DMS153 treated with DMSO at 0.1 percent for 48 hours (cell line): ENCODE data around the gene KRTAP12-2.
"Not testable (repeated sequence)": the region's sequence is repeated elsewhere in the genome, so short reads cannot be mapped to it uniquely, and the experiment has no call there.

Source experiments
- DNase-seq: peaks from one replicate; lab custom pipeline; 2025; ENCODE audit not compliant: unreplicated experiment; lab: John Stamatoyannopoulos, UW

The KRTAP12-2 gene

DNA sequence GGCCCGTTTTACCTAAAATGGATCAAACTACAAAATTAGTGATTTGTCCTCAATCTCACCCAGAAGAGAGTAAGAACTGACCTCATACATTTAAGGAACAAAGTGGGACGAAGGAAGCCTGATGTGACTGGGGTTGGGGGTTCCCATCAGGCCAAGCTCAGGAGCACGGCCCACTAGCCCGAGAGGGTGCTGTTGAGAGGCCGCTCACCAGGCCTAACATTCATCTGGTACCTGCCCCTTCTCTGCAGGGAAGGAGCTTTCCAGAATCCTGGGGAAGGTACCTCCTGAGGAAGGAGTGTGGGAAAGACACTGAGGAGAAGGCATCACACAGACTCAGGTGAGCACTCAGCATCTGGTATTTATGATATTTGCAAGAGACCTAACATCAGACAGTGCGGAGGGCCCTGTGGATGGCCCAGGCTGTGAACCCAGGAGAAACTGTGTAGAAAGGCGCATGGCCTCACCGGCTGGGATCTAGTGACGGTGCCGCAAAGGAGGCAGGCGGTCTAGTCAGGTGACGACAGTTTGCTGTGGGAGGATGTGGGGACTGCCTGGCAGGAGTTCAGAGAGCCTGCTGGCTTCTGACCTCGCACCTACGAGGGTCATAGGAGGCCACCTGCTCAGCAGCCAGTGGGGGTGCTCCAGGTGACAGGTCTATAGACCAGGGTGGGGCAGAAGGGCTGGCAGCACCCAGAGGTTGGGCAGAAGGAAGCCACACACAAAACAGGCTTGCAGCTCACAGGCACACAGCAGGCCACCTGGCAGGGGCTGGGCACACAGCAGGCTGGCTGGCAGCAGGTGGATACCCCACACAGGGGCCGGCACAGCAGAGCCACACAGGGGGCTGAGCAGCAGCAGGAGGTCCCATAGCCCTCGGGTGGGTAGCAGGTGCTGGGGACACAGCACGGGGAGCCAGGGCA, 12.8 kb downstream of the KRTAP12-2 start:
- DNase-seq = no peak

- no peak for DNase-seq
These were observed 13.6 kb downstream of the KRTAP12-2 start for GRCh38 chr21:44653123-44653522.

DNA sequence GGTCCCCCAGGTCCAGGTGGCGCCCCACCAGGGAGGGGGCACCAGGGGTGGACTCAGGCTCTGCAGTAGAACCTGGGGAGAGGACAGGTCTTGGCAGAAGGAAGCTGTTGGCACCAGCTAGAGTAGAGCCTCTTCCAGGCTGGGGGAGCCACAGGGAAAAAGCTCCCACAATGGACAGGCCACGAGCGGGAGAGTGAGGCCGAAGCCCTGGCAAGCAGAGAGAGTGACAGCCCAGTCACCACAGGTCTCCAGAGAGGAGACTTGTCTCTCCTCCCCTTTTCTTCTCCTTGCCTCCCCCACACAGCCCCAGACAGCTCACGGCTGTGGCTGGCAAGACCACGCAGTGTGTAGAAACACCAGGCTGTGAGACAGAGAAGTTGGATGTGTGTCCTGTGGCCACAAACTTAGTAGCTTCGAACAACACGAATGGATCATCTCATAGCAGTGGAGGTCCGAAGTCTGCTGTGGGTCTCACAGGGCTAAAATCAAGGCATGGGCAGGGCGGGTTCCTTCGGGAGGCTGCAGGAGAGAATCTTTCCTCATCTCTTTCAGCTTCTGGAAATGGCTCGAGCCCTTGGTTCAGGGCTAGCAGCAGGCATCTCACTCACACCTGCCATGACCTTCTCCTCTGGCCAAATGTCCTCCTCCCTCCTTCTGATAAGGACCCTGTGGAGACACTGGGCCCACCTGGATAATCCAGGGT, 15.6 kb downstream of the KRTAP12-2 start:
- DNase-seq = no peak

DNA sequence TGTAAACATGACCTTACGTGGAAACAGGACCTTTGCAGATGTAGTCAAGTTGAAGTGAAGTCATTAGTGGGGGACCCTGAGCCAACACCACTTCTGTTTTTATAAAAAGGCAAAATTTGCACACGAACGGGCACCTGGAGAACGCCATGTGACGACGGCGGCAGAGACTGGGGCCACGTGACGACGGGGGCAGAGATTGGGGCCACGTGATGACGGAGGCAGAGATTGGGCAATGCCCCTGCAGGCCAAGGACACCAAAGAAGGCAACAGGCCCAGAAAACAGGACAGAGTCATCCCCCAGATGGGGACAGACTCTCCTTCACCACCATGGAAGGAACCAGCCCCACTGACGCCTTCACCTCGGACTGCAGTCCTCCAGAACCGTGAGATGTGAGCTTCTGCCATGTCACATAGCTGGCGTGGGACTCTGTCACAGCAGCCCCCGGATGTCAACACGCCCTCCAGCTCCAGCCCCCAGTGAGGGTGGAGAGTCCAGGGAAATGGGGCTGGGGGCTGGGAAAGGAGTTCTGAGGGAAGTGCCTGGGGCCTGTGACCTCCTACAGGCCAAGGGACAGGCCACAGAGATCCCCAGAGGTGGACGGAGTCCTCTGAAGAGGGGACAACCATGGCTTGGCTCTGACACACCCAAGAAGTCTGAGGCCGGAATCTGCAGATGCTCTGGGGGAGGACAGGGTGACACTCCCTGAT, 16.3 kb downstream of the KRTAP12-2 start:
- no peak for DNase-seq

GRCh38 chr21:44649521-44650100, 17.1 kb downstream of the KRTAP12-2 start:
- no peak for DNase-seq

- DNase-seq = no peak
These were observed 18.0 kb downstream of the KRTAP12-2 start for GRCh38 chr21:44648557-44649311.

DNA sequence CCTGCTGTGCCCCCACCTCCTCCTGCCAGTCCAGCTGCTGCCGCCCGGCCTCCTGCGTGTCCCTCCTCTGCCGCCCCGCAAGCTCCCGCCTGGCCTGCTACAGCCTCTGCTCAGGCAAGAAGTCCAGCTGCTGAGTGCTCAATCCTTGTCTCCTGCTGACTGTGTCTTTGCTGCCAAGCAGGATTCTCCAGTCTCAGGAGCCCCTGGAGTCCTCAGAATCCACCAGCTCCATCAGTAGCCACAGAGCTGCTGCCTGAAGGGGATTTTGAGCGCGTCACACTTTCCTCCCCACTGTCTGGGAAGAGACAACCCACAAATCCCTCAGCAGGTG, 19.5 kb downstream of the KRTAP12-2 start:
- DNase-seq = no peak

- DNase-seq = not testable (repeated sequence)
These were observed 20.1 kb downstream of the KRTAP12-2 start, which contains the start of gene KRTAP10-11 for GRCh38 chr21:44646366-44647221. Gene KRTAP10-11, plus strand, starts transcription at chr21:44646414. Its CDS starts 45 bp downstream, at chr21:44646459.

GRCh38 chr21:44644878-44645277, 21.8 kb downstream of the KRTAP12-2 start:
- no peak for DNase-seq

DNA sequence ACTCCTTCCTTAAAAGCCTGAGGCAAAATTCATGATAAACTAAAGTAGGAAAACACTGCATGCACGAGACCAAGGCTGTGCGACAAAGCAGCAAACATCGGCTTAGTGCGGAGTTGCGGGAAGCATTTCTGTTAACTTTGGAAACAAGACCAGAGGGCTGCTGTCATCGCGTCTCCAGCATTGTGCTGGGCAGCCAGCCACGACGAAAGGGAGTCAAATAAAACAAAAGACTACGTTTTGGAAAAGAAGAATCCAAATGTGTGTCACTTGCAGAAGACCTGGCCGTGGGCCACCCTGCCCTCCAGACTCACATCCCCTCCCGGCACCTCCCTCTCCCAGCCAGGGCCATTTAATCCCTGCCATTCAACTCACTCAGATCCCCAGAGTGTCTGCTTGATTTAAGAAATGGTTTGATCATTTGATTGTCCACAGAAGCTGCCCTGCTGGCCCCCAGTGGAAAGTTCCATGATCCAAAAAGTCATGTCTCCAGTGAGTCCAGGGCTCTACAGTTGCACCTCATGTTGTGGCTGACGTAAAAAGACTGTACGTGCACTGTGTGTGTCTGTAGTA, 22.9 kb downstream of the KRTAP12-2 start:
- no peak for DNase-seq

DNA sequence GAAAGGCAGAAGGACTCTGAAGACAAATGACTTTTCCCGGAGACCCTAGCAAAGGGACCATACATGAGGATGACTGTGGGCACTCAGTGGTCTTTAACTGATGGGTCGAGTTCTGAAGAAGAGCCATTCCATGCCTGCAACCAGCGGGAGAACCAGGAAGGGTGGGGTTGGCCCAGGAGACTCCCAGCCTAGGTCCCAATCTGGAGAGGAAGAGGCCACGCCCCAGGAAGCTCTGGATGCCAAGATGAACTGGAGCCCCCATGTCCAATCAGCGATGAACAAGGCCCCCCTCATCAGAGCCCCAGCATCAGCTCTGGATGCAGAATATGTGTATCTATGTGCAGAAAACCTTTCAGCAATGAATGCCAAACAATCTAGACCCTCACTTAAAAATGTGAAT, 26.0 kb downstream of the KRTAP12-2 start:
- no peak for DNase-seq

- DNase-seq = no peak
These were observed 27.4 kb downstream of the KRTAP12-2 start for GRCh38 chr21:44639331-44639655.

GRCh38 chr21:44638506-44639330, 28.0 kb downstream of the KRTAP12-2 start:
- not testable (repeated sequence) for DNase-seq

- not testable (repeated sequence) for DNase-seq
These were observed 28.8 kb downstream of the KRTAP12-2 start for GRCh38 chr21:44637851-44638348.

- DNase-seq = no peak
These were observed 29.5 kb downstream of the KRTAP12-2 start, which contains the start of gene KRTAP10-10 for GRCh38 chr21:44637018-44637850. Gene KRTAP10-10, plus strand, starts transcription at chr21:44637356. Its CDS starts 62 bp downstream, at chr21:44637418.

DNA sequence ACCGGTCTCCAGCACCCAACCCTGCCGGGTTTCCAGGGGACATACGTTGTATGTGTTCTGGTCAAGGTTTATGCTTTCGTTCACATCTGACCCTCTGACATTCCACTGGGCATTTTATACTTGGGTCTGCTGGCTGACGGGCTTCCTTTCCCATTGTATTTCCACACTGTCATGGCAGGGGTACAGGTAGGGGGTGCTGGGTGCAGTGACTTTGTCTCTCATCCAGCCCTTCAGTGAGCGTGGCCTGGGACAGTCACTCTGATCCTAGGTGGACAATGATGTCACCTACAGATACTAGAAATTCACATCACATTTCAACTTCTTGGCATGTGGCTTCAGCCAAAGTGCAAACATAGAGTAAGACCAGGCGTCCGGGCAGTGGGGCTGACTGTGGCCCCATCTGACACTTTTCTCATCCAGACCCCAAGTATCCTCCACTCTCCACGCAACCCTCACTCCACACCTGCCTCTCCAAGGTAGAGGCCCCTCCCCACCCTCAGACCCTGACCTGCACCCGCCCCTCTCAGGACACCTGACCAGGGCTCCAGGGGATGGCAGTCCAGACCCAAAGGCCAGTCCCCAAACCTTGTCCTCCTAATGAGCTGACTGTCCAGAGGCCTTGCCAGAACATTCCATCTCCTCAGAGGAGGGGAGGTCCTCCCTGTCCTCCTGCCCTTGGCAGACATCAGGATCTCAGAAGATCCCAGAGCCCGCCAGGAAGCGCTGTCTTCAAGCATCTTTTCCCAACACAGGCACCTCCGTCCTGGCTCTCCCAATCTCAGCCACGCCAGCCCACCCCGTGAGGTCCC, 30.3 kb downstream of the KRTAP12-2 start:
- no peak for DNase-seq
